Sigmoid colon (tissue), 7 donors: ENCODE measurements around the gene COPG2. TPM values are rescaled to one million over a fixed set of nuclear protein-coding genes. Genes with fewer than 3 reads are reported as not detected.

Experiments
- DNase-seq: peaks from one replicate; pipeline ENCODE4 v3.0.0-alpha.2; 2019
- H3K27ac ChIP-seq, 4 donors: fragments of 200-600 bp; sonication (generic); one replicate each; pipeline ENCODE4 v1.5.1; 2016 to 2019; ENCODE audit warnings: mild to moderate bottlenecking in 1 of 4
- H3K27me3 ChIP-seq, 3 donors: fragments of 200-600 bp; sonication (generic); one replicate each; pipeline ENCODE4 v1.5.1; 2019; ENCODE audit warnings: mild to moderate bottlenecking in 1 of 3
- H3K36me3 ChIP-seq, 4 donors: fragments of 200-600 bp; sonication (generic); one replicate each; pipeline ENCODE4 v1.5.1; 2016 to 2019
- H3K4me1 ChIP-seq, 4 donors: fragments of 200-600 bp; sonication (generic); one replicate each; pipeline ENCODE4 v1.5.1; 2017 to 2019
- H3K4me3 ChIP-seq, 4 donors: fragments of 200-600 bp; sonication (generic); one replicate each; pipeline ENCODE4 v1.5.1; 2017 to 2019; ENCODE audit warnings: mild to moderate bottlenecking in 2 of 4, moderate library complexity in 1 of 4
- H3K9me3 ChIP-seq, 4 donors: fragments of 200-600 bp in 3 of 4; sonication (generic) in 3 of 4; one replicate each; pipeline versions ENCODE4 v1.5.1 to v1.6.1; 2013 to 2019
- EP300 ChIP-seq, 4 donors: sonication (generic); formaldehyde crosslinking; IDR thresholded peaks; one replicate each; pipeline ENCODE4 v1.6.1; 2017; ENCODE audit warnings: antibody characterized with exemption in 4 of 4
- POLR2A ChIP-seq, 2 donors: fragments of 450-650 bp; IDR thresholded peaks; one replicate each; pipeline ENCODE4 v1.6.1; 2016; ENCODE audit warnings: antibody characterized with exemption in 2 of 2, mild to moderate bottlenecking in 2 of 2, moderate library complexity in 2 of 2
- POLR2AphosphoS5 ChIP-seq, 4 donors: sonication (generic); formaldehyde crosslinking; IDR thresholded peaks; one replicate each; pipeline ENCODE4 v1.6.1; 2017; ENCODE audit warnings: antibody characterized with exemption in 4 of 4
- WGBS, 2 donors: extraction: QIAGEN DNeasy Blood & Tissue Kit; methylation state at CpG; one replicate each; pipeline ENCODE4 v1.1.7; 2013; 5-methylcytosine and 5-hydroxymethylcytosine counted together
- intact Hi-C: fragments of 100-400 bp; cut with DNase I; formaldehyde crosslinking; loops from one replicate; pipeline ENCODE4 v1.15.1; 2023
- polyA plus RNA-seq, 3 donors: library from polyadenylated mRNA; stranded (reverse); fragments of 200-250 nt; gene quantifications; one replicate each; pipeline ENCODE4 v1.2.3, GENCODE V29; 2013
- total RNA-seq, 4 donors: library from RNA; depleted of rRNA; stranded (reverse); fragments of >200 nt; gene quantifications; one replicate each; pipeline ENCODE4 v1.1.0, GENCODE V29; 2016
- TF ChIP-seq, protein P1 (sequence below), 4 experiments: fragments of 450-650 bp in 3 of 4; fragments of 200-600 bp in 1 of 4; IDR thresholded peaks; one replicate each; pipeline ENCODE4 v1.5.1; 2016 to 2019; ENCODE audit warnings: antibody characterized with exemption in 4 of 4, mild to moderate bottlenecking in 3 of 4, moderate library complexity in 2 of 4
- donor health status: healthy with polysubstance abuse.
- donor health status: Bipolar disorder and iron deficiency.
- donor health status: healthy.

COPG2 gene
- total and polyA plus RNA-seq, 7 donors = 8.8 to 15.5 (median 12.7) TPM

DNA sequence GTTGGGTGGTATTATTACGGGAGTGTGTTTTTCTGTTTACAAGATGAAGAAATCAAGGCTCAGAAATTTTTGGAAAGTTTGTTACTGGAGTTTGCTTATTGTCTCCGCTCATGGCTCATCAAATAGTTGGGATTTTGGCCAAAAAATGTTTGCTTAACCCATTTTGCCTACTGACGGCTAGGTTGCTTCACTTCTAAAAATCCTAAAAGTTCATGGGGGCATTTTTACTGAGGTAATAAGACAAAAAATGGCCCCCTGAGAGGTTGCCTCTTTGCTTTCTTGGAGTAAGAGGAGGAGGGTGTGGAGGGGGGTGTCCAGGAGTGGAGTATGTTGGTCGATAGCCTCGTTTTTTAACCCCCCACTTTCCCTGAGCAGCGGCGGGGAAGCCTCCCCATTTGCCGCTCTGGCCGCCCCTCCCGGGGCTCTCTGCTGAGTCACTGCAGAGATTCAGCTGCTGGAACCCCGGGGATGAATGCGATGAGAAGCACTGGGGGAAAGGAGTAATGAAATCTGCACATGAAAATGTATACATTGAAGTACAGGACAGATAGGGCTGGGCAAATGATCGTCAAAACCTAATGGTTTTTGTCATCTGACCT, 175.2 kb downstream of the COPG2 start:
- Histone ChIP-seq H3K9me3 (no peaks in the 10 kb centered on the region), H3K36me3 (no peaks in the 10 kb centered on the region), H3K4me1 (peaks cover 0 to 25% (median 24%) of the 10 kb centered on the region in 4 donors), H3K27ac (peak overlapping the region in 2 of 4 donors; percentile 5 to 60), H3K27me3 (peaks cover 10 to 45% (median 12%) of the 10 kb centered on the region in 3 donors), H3K4me3 (peak overlapping the region in 3 of 4 donors; percentile 36 to 53 (median 52))
- TF ChIP-seq POLR2A (IDR thresholded peaks at IDR 0.05) (no peak), EP300 (IDR thresholded peaks at IDR 0.05) (no peak), POLR2AphosphoS5 (IDR thresholded peaks at IDR 0.05) (no peak)
- TF ChIP-seq, protein P1, sequence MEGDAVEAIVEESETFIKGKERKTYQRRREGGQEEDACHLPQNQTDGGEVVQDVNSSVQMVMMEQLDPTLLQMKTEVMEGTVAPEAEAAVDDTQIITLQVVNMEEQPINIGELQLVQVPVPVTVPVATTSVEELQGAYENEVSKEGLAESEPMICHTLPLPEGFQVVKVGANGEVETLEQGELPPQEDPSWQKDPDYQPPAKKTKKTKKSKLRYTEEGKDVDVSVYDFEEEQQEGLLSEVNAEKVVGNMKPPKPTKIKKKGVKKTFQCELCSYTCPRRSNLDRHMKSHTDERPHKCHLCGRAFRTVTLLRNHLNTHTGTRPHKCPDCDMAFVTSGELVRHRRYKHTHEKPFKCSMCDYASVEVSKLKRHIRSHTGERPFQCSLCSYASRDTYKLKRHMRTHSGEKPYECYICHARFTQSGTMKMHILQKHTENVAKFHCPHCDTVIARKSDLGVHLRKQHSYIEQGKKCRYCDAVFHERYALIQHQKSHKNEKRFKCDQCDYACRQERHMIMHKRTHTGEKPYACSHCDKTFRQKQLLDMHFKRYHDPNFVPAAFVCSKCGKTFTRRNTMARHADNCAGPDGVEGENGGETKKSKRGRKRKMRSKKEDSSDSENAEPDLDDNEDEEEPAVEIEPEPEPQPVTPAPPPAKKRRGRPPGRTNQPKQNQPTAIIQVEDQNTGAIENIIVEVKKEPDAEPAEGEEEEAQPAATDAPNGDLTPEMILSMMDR (IDR thresholded peaks at IDR 0.05) = no peak
- no peak for DNase-seq
- 56 to 81% methylated on average over 13 of the region's 13 CpGs for WGBS, 2 donors
- intact Hi-C loops = loop anchor here (2.0 to 5.0 kb wide), 2 partner anchors 215 to 286 kb away; partner anchors contain the start of genes SSMEM1 and TMEM209

DNA sequence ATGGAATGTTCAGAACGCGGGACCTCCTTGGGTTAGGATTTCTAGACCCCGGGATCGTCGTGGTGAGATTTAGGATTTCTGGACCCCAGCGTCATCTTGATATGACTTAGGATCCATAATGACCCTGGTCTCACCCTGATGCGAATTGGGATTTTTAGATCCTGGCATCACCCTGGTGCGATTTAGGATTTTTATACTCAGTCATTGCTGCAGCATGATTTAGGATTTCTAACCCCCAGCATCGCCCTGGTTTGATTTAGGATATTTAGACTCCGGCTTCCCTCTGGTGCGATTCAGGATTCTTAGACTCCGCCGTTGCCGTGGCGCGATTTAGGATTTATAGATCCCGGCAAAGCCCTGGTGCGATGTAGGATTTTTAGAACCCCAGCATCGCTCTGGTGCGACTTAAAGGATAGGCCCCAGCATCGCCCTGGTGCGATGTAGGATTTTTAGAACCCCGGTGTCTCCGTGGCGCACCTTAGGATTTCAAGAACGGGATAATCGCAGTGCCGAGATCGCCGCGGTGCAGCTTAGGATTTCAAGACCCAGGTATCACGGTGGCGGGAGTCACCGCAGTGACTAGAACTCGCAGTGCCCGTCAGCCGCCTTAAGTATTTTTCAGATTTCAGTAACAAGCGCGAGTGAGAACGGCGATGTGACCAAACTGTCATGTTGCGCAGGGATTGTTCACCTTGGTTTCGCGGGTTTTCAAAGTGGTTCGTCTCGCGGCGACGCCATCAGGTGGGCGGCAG, 175.8 kb downstream of the COPG2 start:
- intact Hi-C loops = loop anchor here (2.0 to 5.0 kb wide), 2 partner anchors 214 to 285 kb away; partner anchors contain the start of genes SSMEM1 and TMEM209
- peak overlapping the region; percentile 17 to 53 (median 44) for H3K4me3 ChIP-seq
- H3K27me3 ChIP-seq = peaks cover 10 to 45% (median 12%) of the 10 kb centered on the region in 3 donors
- no peak for TF ChIP-seq POLR2AphosphoS5 (IDR thresholded peaks at IDR 0.05)
- TF ChIP-seq, protein P1 (IDR thresholded peaks at IDR 0.05) = no peak
- TF ChIP-seq EP300 (IDR thresholded peaks at IDR 0.05) = no peak
- TF ChIP-seq POLR2A (IDR thresholded peaks at IDR 0.05) = no peak
- H3K36me3 ChIP-seq = no peaks in the 10 kb centered on the region
- 65 to 89% methylated on average over 50 of the region's 50 CpGs for WGBS, 2 donors
- peaks cover 0 to 27% (median 24%) of the 10 kb centered on the region in 4 donors for H3K4me1 ChIP-seq
- no peaks in the 10 kb centered on the region for H3K9me3 ChIP-seq
- peak overlapping the region in 2 of 4 donors; percentile 5 to 60 for H3K27ac ChIP-seq
- no peak for DNase-seq

DNA sequence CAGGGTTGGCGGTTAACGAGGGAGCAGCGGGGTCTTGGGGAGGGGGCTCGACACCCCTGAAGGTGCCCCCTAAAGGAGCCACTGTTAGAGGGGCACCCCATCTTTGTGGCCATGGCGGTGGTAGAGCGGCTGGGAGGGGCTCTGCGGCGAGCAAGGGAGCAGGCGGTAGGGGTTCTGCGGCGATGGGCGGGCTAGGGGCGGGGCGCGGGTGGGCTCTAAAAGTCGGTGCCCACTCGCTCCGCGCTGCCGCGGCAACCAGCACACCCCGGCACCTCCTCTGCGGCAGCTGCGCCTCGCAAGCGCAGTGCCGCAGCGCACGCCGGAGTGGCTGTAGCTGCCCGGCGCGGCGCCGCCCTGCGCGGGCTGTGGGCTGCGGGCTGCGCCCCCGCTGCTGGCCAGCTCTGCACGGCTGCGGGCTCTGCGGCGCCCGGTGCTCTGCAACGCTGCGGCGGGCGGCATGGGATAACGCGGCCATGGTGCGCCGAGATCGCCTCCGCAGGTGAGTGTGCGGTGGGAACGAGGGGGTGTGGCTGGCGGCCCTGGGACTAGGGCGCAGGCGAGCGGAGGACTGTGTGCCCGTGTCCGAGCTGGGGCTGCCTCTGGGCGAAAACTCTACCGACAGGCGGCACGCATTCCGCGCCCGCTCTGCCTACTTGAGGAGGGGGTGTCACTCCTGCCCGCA, 176.6 kb downstream of the COPG2 start, which contains the start of gene MEST:
MEST (plus strand) TSS at position 245 of the 682 bp plus-strand sequence; CDS start at position 474, 229 bp downstream.
- Histone ChIP-seq H3K36me3 (no peaks in the 10 kb centered on the region), H3K27ac (peak within 1 kb of the TSS in 3 of 4 donors; percentile 0 to 64 (median 60)), H3K4me3 (peak within 1 kb of the TSS; percentile 17 to 53 (median 44)), H3K9me3 (no peaks in the 10 kb centered on the region), H3K4me1 (peaks cover 0 to 27% (median 24%) of the 10 kb centered on the region in 4 donors), H3K27me3 (peaks cover 10 to 45% (median 12%) of the 10 kb centered on the region in 3 donors)
- no peak for DNase-seq
- intact Hi-C loops = loop anchor here (2.0 to 5.0 kb wide), 2 partner anchors 213 to 285 kb away; partner anchors contain the start of genes SSMEM1 and TMEM209
- 61 to 71% methylated on average over 71 of the region's 71 CpGs for WGBS, 2 donors
- TF ChIP-seq, protein P1 (IDR thresholded peaks at IDR 0.05) = no peak
- TF ChIP-seq EP300 (IDR thresholded peaks at IDR 0.05) (no peak), POLR2A (IDR thresholded peaks at IDR 0.05) (no peak), POLR2AphosphoS5 (IDR thresholded peaks at IDR 0.05) (no peak)
